HG03108 (cell line): Measurements from ENCODE around the gene STIM2.
A peak's percentile ranks its signal among the peaks of the same experiment; 100 is the strongest.
"Not testable (repeated sequence)": the region's sequence is repeated elsewhere in the genome, so short reads cannot be mapped to it uniquely, and the experiment has no call there.

Source experiments
- ATAC-seq: cut with Tn5 transposase; IDR thresholded peaks from one replicate; pipeline ENCODE4 v1.9.1; 2021; ENCODE audit warnings: moderate library complexity; ENCODE audit not compliant: unreplicated experiment

Gene STIM2

DNA sequence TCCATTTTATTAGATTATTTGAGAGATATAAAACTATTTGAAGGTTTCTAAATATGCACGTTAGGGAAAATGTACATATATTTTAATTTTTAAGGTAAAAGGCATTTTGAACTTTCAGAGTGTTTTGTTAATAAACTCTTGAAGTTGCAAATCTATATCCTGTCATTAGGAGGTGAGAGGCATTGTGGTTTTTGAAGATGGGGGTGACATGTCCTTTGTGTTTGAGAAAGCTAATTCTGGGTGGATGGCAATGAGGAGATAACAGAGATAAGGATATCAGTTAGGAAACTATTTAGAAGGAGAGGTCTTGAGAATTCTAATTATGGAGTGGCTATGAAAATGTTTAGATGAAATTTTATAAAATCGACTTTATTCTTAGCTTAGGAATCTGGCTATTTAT, 6.1 kb downstream of the STIM2 start:
- no peak for ATAC-seq

- no peak for ATAC-seq
Observed at GRCh38 chr4:26867914-26868684, 7.5 kb downstream of the STIM2 start.

- ATAC-seq: no peak
Observed at GRCh38 chr4:26870576-26871262, 10.1 kb downstream of the STIM2 start.

DNA sequence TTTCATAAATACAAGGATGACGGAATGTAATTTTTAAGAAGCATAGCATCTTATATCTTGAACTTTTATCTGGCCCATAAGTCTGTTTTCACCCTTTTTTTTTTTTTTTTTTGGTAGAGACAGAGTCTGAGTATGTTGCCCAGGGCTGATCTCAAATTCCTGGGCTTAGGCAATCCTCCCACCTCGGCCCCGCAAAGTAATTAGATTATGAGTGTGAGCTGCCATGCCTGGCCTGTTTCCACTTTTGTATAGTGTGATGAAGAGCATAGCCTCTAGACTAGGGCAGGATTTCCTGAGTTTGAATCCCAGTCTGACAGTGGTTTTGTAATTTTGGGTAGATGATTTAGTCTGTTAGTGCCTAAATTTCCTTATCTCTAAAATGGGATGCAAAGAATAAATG, 11.0 kb downstream of the STIM2 start:
- ATAC-seq: no peak

DNA sequence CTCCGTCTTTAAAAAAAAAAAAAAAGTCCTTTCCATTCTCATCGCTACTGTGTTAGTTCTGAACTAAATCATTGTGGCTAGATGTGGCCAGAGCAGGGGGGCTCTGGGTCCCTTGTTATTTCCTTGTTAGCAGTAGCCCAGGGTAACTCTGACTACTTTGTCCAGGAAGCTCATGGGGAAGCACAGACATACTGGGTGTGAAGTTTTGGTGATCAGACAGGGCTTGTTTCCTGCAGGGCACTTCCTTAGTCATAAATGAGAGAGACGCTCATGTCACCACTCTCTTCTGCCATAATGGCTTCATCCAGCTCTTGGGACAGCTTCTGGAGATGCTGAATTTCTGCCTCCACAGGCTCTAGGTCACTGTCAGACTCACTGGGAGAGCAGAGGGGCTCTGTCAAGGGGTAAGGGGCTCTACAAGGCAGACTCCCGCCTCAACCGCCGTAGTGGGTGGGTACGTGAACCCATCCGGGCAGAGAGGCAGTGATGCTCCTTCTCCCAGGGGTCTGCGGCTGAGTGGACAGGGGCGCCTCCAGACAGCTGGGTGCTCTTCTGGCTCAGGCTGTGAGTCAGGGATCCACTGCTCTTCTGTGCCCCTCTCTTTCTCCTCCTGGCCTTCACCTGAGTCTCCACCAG, 12.9 kb downstream of the STIM2 start:
- ATAC-seq: peak; percentile 61

DNA sequence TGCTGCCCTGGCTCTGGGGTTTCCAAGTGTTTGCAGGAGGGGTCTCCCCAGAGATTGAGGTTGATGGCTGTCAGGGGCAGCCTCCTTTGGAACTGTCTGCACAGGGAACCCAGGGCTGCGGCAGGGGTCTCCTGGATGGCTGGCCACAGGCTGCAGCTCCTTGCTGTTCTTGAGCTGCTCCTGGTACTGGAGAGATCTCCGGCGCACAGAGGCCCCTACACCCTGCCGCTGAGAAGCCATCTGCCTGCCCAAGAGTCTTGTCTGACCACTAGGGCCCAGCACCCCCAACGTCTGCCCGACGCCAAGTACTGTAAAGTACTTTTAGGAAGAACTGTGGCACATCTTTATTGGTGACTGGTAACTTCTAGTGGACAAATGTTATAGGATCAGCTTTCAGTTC, 13.5 kb downstream of the STIM2 start:
- no peak for ATAC-seq

DNA sequence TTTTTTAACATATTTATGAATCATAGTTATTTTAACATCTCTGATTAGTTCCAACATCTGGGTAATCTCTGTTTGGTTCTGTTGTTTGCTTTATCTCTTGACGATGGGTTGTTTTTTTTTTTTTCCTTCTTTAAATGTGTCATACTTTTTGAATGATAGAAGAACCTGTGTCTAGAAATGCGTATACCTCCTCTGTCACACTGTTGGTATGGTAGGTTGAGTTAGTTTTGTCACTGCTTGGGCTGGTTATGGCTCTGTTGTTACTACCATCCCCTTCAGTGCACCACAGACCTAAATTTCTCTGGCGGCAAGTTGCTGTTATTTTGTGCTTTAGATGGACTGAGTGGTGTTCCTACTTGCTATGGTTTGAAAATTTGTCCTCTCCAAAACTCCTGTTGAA, 16.8 kb downstream of the STIM2 start:
- no peak for ATAC-seq

GRCh38 chr4:26877961-26878360, 17.3 kb downstream of the STIM2 start:
- no peak for ATAC-seq

- no peak for ATAC-seq
Observed at GRCh38 chr4:26878794-26879391, 18.3 kb downstream of the STIM2 start.

- no peak for ATAC-seq
Observed at GRCh38 chr4:26879805-26880204, 19.2 kb downstream of the STIM2 start.

DNA sequence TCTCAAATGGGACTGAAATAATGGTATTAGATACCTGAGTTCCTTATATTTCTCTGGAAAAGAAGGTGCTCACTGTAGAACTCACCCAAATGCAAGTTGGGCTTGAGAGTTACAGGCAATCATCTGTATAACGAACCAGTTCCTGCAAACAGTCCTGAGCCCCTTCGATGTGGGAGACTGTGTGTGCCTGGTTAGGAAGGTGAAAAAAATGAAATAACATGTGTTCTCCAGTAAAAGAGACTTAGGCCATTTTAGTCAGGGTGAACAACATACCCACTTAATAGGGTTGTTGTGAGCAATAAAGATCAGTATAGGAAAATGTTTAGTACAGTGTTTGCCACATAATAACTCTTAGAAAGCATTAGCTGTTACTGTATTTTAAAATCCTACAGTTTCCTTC, 23.4 kb downstream of the STIM2 start:
- ATAC-seq: no peak

GRCh38 chr4:26884486-26884988, 23.9 kb downstream of the STIM2 start:
- ATAC-seq: peak; percentile 44

- ATAC-seq: peak; percentile 79
Observed at GRCh38 chr4:26885912-26886274, 25.3 kb downstream of the STIM2 start.

GRCh38 chr4:26887143-26887542, 26.5 kb downstream of the STIM2 start:
- ATAC-seq: no peak

GRCh38 chr4:26887809-26888208, 27.2 kb downstream of the STIM2 start:
- no peak for ATAC-seq

DNA sequence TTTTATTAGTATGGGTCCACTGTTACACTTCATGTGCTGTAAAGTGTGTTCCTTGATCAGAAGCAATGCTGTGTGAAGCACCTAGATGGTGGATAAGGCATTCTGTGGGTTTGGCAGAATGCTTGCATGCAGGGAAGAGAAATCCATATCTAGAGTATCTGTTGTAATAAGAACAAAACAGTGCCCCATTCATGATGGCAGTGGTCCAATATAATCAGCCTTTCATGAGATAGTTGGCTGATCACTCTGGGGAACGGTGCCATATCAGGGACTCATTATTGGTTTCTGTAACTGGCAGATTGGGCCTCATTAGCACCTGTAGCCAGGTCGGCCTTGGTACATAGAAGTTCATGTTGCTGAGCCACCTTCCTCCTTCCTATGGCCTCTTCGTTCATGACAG, 28.7 kb downstream of the STIM2 start:
- ATAC-seq: no peak

DNA sequence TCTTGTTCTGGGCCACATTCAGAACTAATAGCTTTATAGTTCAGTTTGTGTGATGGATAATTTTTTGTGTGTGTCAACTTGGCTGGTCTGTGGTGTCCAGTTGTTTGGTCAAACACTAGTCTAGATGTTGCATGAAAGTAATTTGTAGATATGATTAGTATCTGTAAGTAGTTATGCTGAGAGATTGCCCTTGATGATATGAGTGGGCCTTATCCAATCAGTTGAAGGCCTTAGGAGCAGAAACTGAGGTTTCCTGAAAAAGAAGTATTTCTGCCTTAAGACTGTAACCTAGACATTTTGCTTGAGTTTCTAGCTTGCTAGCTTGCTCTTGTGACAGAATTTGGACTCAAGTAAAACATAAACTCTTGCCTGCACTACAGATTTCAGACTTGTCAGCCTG, 30.4 kb downstream of the STIM2 start:
- no peak for ATAC-seq

GRCh38 chr4:26891867-26892266, 31.2 kb downstream of the STIM2 start:
- no peak for ATAC-seq

DNA sequence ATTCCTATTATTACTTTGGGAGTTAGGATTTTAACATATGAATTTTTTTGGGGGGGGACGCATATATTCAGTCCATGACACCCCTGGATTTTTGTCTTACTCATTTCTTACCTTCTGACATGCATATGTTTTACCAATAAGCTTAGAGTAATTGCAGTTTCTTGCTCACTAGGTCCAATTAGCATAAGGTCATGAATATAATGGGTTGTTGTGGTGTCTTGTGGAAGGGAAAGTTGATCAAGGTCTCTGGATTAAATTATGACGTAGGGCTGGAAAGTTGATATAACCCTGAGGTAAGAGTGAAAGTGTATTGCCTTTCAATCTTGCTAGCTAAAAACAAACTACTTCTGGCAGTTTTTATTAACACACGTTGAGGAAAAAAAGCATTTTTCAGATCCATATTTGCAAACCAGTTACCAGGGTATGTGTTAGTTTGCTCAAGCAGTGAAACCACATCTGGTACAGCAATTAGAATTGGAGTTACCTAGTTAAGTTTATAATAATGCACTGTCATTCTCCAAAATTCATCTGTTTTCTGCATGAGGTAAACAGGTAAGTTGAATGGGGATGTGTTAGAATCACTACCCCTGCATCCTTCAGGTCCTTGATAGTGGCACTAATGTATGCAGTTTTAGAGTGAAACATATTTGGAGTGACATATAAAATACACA, 32.0 kb downstream of the STIM2 start:
- no peak for ATAC-seq

DNA sequence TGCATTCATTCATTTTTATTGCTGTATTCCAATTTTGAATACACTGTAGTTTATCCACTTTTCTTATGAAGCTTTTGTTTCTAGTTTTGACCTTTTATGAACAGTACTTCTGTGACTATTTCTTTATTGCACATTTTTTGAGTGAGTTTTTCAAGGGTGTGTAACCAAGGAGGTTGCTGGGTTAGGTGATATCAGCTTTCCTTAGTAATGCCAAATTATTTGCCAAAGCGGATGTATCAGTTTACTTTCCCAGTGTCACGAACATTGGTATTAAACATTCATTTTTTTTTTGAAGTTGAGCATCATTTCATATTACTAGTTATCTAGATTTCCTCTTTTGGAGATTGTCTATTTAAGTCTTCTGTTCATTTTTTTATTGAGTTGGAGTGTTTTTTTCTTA, 32.9 kb downstream of the STIM2 start:
- ATAC-seq: no peak

DNA sequence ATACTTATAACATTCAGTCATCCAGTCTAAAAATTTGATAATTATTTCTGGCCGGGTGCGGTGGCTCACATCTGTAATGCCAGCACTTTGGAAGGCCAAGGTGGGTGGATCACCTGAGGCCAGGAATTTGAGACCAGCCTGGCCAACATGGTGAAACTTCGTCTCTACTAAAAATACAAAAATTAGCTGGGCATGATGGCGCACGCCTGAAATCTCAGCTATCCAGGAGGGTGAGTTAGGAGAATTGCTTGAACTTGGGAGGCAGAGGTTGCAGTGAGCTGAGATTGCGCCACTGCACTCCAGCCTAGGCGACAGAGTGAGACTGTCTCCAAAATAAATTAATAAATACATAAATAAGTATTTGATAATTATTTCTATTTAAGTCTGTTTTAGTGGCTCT, 34.2 kb downstream of the STIM2 start:
- not testable (repeated sequence) for ATAC-seq
